ENCODE data around the gene GPR52.

GPR52 gene

DNA sequence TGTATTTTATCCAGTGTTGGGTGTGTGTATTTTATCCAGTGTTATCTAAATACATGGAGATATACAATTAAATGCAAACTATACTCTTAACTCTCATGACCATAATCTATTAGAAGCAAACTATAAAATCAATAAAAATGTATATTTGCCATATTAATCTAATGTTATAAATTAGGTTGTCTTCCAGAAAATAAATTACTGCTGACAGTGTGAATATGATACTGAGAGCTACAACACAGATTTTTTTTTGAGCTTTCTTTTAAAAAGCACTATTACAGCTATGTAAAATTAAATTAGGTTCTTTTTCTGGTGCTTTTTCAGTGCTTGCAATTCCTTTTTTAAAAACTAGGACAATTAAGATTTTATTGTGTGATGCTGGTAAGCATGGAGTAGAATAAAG, 19.0 kb upstream of the GPR52 start:
- no peak overlapping the region for H3K4me3 Mint-ChIP-seq
- no peaks in the 10 kb centered on the region for H3K9me3 Mint-ChIP-seq
- DNase-seq (no peak), ATAC-seq (no peak)
- no peaks in the 10 kb centered on the region for H3K27me3 Mint-ChIP-seq
- H3K4me1 Mint-ChIP-seq = no peaks in the 10 kb centered on the region
- H3K27ac Mint-ChIP-seq = no peak overlapping the region

DNA sequence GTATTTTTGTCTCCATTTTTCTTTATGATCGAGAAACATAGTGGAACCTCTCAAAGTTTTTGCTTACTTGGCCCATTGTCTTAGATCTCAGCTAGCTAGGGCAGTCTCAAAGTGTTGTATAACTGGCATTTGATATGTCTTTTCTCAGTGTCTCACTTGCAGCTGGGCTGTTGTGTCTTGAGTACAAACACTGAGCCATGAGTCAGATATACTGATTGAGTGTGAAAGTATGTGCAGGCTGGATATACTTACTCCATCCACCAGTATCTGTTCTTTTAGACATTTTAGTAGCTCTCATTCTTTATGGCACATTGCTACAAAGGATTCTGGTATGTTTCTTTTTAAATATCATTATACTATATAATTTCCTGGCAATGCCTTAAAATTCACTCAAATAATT, 14.3 kb upstream of the GPR52 start:
- H3K4me3 Mint-ChIP-seq = no peak overlapping the region
- no peak overlapping the region for H3K27ac Mint-ChIP-seq
- DNase-seq (no peak), ATAC-seq (no peak)
- H3K27me3 Mint-ChIP-seq = no peaks in the 10 kb centered on the region
- H3K4me1 Mint-ChIP-seq = no peaks in the 10 kb centered on the region
- peaks cover 5 to 8% of the 10 kb centered on the region in 2 donors for H3K9me3 Mint-ChIP-seq

DNA sequence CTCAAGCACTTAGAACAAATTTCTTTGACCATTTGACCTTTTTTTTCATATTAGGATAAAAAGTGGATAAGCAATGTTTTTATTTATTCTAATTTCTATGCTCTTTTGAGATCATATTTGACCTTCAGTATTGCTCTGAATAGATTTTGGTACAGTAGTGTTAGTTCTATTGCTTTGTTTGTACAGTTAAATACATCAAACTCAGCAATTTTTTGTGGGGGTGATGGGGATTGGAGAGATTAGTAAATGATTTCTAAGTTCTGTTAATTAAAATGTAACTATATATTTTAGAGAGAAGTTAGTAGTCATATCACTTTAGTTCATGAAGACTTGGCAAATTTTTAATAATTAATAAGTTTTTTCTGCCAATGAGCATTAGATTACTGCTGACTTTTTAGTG, 2.4 kb upstream of the GPR52 start:
- no peak for ATAC-seq
- no peaks in the 10 kb centered on the region for H3K9me3 Mint-ChIP-seq

DNA sequence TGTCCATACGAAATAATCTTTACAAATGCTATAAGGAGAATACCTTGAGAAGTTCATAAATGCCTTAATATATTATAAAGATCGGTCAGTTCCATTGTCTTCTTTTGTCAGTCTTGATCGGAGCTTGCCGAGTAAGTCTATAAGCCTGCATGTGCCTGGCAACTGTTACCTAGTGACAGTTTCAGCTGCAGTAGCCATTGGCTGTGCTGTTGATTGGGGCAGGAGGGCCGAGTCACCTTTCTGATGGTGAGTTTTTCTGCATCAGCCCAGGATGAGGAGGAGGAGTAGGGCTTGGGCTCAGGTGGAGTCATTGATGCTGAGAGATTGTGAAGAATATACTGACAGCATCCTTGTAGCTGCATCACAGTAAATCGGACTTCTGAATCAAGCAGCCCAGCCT, 1.9 kb upstream of the GPR52 start:
- Mint-ChIP-seq H3K9me3 (no peaks in the 10 kb centered on the region), H3K27ac (peak overlapping the region in 1 of 2 donors; percentile 64), H3K27me3 (no peaks in the 10 kb centered on the region), H3K4me1 (peaks cover 5% of the 10 kb centered on the region), H3K4me3 (no peak overlapping the region)
- DNase-seq (no peak), ATAC-seq (no peak)

More for the DNA sequence above, 2.4 kb upstream of the GPR52 start:
- Mint-ChIP-seq H3K27ac (no peak overlapping the region), H3K4me1 (peaks cover 5% of the 10 kb centered on the region), H3K4me3 (no peak overlapping the region), H3K27me3 (no peaks in the 10 kb centered on the region)
- no peak for DNase-seq

DNA sequence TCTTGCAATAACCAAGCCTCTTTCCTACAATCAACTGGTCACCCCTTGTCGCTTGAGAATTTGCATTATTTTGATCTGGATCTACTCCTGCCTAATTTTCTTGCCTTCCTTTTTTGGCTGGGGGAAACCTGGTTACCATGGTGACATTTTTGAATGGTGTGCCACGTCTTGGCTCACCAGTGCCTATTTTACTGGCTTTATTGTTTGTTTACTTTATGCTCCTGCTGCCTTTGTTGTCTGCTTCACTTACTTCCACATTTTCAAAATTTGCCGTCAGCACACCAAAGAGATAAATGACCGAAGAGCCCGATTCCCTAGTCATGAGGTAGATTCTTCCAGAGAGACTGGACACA, 743 bp downstream of the GPR52 start:
- ATAC-seq = no peak
- no peak for DNase-seq
- H3K4me3 Mint-ChIP-seq = no peak overlapping the region
- no peak overlapping the region for H3K27ac Mint-ChIP-seq
- H3K9me3 Mint-ChIP-seq = no peaks in the 10 kb centered on the region
- peaks cover 5% of the 10 kb centered on the region for H3K4me1 Mint-ChIP-seq
- H3K27me3 Mint-ChIP-seq = no peaks in the 10 kb centered on the region

DNA sequence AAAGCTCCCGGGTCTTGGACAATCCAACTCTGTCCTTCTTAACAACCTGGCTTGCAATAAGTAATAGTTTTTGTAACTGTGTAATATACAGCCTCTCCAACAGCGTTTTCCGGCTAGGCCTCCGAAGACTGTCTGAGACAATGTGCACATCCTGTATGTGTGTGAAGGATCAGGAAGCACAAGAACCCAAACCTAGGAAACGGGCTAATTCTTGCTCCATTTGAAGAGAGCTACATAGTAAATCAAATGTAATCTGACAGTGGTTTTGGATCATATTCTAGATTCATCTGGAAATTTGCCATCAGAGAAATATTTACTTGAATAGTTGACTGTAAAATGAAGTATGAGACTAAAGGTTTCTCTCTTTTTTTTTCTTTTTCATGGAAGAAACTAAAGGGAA, 1.2 kb downstream of the GPR52 start:
- Mint-ChIP-seq H3K27me3 (no peaks in the 10 kb centered on the region), H3K4me1 (peaks cover 5% of the 10 kb centered on the region), H3K9me3 (no peaks in the 10 kb centered on the region), H3K27ac (no peak overlapping the region), H3K4me3 (no peak overlapping the region)
- DNase-seq (no peak), ATAC-seq (no peak)

DNA sequence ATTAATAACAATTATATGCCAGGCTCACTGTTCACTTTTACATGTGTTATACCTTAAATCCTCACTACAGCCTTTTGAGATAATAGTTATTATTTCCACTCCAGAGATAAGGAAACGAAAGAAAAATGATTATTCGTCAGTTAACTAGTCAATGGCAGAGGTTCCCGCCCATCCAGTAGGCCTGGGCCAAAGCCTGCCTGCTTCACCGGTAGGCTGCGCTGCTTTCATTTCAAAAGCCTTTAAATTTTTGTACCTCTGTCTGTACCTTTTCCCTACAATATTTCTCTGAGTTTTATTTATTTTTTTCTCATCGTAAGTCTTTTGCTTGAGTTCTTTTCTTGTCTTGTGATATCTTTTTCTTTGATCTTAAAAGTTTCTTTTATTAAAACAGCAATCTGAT, 3.6 kb downstream of the GPR52 start:
- no peak overlapping the region for H3K4me3 Mint-ChIP-seq
- no peak overlapping the region for H3K27ac Mint-ChIP-seq
- no peaks in the 10 kb centered on the region for H3K27me3 Mint-ChIP-seq
- ATAC-seq (no peak), DNase-seq (no peak)
- no peaks in the 10 kb centered on the region for H3K9me3 Mint-ChIP-seq
- no peaks in the 10 kb centered on the region for H3K4me1 Mint-ChIP-seq

DNA sequence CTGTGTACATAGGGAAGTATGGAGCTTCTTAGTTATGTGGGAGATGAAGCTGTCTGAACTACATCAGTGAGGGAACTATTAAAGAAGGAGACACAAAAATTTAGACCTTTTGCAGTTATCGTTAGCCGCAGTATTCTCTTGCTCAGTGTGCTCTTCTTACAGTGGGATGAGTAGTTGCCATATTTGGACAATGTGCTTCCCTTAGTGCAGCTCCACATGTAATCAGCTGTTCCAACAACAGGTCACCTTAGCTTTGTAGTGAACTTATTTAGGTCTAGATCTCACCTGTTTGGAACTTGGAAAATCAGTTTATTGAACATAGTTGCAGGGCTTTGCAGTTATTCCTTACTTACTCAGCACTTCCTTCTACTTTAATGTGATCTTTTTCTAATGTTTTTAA, 18.1 kb downstream of the GPR52 start:
- DNase-seq = no peak
- ATAC-seq = no peak
- Mint-ChIP-seq H3K4me1 (no peaks in the 10 kb centered on the region), H3K27ac (no peak overlapping the region), H3K9me3 (no peaks in the 10 kb centered on the region), H3K27me3 (no peaks in the 10 kb centered on the region), H3K4me3 (no peak overlapping the region)

DNA sequence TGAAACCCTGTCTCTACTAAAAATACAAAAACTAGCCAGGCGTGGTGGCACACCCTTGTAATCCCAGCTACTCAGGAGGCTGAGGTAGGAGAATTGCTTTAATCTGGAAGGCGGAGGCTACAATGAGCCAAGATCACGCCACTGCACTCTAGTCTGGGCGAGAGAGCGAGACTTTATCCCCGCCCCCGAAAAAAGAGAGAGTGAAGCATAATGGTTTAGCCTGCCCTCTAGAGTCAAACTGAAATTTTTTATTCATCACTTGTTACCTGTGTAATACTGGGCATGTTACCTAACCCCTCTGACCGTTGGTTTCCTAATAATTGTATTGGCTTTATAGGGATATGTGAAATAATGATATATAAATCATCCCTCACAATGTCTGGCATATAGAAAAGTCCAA, 18.8 kb downstream of the GPR52 start:
- DNase-seq (no peak), ATAC-seq (no peak)
- H3K9me3 Mint-ChIP-seq = no peaks in the 10 kb centered on the region
- no peak overlapping the region for H3K27ac Mint-ChIP-seq
- no peaks in the 10 kb centered on the region for H3K4me1 Mint-ChIP-seq
- H3K27me3 Mint-ChIP-seq = no peaks in the 10 kb centered on the region
- no peak overlapping the region for H3K4me3 Mint-ChIP-seq

DNA sequence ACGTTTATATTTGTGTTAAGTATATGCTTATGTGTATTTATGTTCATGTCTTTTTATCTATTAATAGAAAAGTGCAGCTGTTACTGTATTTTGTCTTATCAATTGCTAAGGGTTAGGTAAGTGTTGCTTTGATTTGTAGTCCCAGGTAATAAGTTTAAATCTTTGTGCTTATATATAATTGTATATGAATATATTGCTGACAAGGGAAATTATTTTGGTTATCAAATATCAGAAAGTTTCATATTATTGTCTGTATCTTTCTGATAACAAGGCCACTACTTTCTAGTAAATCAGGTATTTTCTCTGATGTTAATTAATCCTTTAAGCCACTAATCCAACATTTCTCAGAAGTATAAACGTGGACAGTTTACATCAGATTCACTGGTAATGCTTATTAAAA, 21.3 kb downstream of the GPR52 start:
- ATAC-seq = no peak
- no peak overlapping the region for H3K27ac Mint-ChIP-seq

DNA sequence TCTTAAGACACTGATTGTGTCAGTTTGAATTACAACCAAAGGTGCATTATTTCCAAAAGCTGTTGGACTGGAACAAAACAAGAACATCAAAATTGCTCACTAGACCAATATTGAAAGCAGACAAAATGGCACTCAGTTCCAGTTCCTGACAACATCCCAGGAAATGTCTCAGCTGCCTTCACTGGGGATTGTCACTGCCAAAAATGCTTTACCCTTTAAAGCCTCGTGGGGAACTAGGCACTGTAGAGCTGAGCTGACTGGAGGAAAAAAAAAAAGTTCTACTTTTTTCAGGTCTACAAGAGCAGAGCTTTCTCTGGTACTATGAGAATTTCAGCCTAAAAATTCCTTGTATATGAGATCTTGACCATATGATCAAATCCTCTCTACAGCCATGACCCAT, 21.9 kb downstream of the GPR52 start:
- no peaks in the 10 kb centered on the region for H3K27me3 Mint-ChIP-seq
- ATAC-seq = no peak
- no peak for DNase-seq
- peak overlapping the region in 1 of 2 donors; percentile 85 for H3K27ac Mint-ChIP-seq
- H3K4me3 Mint-ChIP-seq = no peak overlapping the region
- H3K4me1 Mint-ChIP-seq = no peaks in the 10 kb centered on the region
- no peaks in the 10 kb centered on the region for H3K9me3 Mint-ChIP-seq

More for the DNA sequence above, 21.3 kb downstream of the GPR52 start:
- no peak overlapping the region for H3K4me3 Mint-ChIP-seq
- no peaks in the 10 kb centered on the region for H3K9me3 Mint-ChIP-seq
- H3K4me1 Mint-ChIP-seq = no peaks in the 10 kb centered on the region
- no peaks in the 10 kb centered on the region for H3K27me3 Mint-ChIP-seq
- no peak for DNase-seq

DNA sequence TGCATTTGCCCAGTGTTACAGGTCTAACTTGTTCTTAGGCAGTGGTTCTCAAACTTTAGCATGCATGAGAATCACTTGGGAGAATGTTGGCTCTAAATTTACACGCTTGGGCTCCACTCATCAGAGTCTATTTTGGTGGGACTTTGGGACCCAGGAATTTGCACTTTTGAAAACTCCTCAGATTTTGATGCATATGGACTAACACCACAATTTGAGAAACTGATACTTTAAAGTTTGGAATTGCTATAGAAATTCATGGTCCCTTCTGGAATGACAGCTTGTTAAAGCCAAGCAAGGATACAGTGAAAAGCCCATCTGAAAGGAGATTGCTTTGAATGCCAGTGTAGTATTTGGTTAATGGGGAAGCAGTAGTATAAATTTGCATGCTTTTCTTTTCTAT, 31.5 kb downstream of the GPR52 start:
- Mint-ChIP-seq H3K4me3 (no peak overlapping the region), H3K27ac (no peak overlapping the region), H3K9me3 (no peaks in the 10 kb centered on the region), H3K27me3 (no peaks in the 10 kb centered on the region), H3K4me1 (no peaks in the 10 kb centered on the region)
- no peak for ATAC-seq
- DNase-seq = no peak

DNA sequence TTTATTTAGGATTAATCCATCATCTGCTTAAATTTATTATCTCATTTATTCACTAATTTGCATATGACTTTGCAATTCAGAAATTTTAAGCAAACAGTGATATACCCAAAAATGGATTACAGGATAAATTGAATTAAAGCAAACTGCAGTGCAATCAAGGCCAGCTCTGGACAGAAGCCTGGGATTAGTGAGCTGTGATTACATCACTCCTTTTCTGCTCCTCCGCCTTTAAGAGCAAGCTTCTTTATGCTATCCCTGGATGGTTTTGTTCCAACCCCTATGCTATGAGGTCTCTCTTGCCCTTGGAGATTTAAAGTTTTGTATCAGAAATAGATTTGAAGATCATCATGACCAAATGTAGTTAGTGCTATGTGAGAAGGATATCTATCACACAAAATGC, 32.6 kb downstream of the GPR52 start:
- Mint-ChIP-seq H3K4me1 (no peaks in the 10 kb centered on the region), H3K27me3 (no peaks in the 10 kb centered on the region), H3K27ac (no peak overlapping the region), H3K4me3 (no peak overlapping the region), H3K9me3 (peaks cover 0 to 5% of the 10 kb centered on the region in 2 donors)
- DNase-seq (no peak), ATAC-seq (no peak)

DNA sequence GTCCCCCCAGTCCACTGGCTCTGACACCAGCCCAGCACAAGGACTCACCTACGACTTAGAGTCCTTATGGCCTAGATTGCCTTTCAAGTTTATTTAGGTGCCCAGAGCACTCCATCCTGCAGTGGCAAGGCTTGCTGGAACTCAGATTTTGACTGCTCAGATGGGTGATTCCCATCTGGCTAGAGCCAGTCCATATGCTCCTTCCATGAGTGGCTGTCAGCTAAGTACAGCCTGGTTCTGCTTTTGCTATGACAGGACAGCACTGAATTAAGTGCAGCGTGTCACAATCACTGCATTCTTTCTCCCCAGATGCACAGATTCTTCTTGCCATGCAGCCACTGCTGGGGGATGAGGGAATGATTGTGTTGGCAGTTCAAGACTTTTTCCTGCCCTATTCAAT, 43.8 kb downstream of the GPR52 start:
- Mint-ChIP-seq H3K9me3 (peaks cover 0 to 12% of the 10 kb centered on the region in 2 donors), H3K4me3 (no peak overlapping the region), H3K27ac (no peak overlapping the region), H3K27me3 (no peaks in the 10 kb centered on the region), H3K4me1 (no peaks in the 10 kb centered on the region)
- ATAC-seq (no peak), DNase-seq (no peak)

DNA sequence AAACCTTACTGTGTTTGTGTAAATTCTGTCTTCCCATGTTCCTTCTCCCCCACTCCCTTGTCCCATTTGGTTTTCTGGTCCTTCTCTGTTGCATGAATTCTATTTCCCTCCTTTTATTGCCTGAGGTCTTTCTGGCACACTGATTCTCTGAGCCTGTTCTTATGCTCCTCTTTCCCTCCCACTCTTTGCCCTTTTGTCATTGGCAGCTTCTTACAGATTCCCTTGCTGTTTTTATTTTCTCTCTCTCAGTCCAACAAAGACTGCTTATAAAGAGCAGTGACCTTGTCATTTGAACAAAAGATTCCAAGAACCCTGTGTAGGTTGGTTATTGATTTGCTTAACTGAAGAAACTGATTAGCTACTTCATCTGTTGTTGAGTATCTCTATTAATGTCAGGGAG, 49.7 kb downstream of the GPR52 start:
- Mint-ChIP-seq H3K27me3 (no peaks in the 10 kb centered on the region), H3K27ac (no peak overlapping the region), H3K4me1 (no peaks in the 10 kb centered on the region), H3K9me3 (no peaks in the 10 kb centered on the region), H3K4me3 (no peak overlapping the region)
- no peak for ATAC-seq
- DNase-seq = no peak

Measured in stimulated activated naive CD8-positive, alpha-beta T cell treated with anti-CD3 and anti-CD28 coated beads, Interleukin-15, amount 100 ng/mL, for 72 hours (primary cell).